OCI-LY1 (cell line): Measurements from ENCODE around the gene TIE1.

ENCODE experiments used
- H2AFZ ChIP-seq: fragments of 200-600 bp; sonication (generic), shearing (Covaris generic); 2 replicates; pipeline ENCODE4 v1.6.0; 2014; ENCODE audit warnings: antibody characterized with exemption, mild to moderate bottlenecking, low read length
- H3F3A ChIP-seq: fragments of 200-600 bp; sonication (generic), shearing (Covaris generic); 2 replicates; pipeline ENCODE4 v1.6.0; 2014; ENCODE audit warnings: mild to moderate bottlenecking, antibody characterized with exemption, low read length, moderate library complexity; ENCODE audit not compliant: insufficient read depth
- H3K27ac ChIP-seq: fragments of 200-600 bp; sonication (generic); 2 replicates; pipeline ENCODE4 v1.5.1; 2014; ENCODE audit warnings: low read length, mixed run types, mild to moderate bottlenecking, low read depth; ENCODE audit not compliant: poor library complexity, severe bottlenecking
- H3K27me3 ChIP-seq: fragments of 200-600 bp; sonication (generic); 2 replicates; pipeline ENCODE4 v1.6.0; 2014; ENCODE audit warnings: antibody characterized with exemption, mild to moderate bottlenecking, low read length, moderate library complexity; ENCODE audit not compliant: insufficient read depth
- H3K36me3 ChIP-seq: fragments of 200-600 bp; sonication (generic); 2 replicates; pipeline ENCODE4 v1.6.1; 2014; ENCODE audit warnings: mild to moderate bottlenecking, antibody characterized with exemption, low read length, moderate library complexity, mixed read lengths; ENCODE audit not compliant: insufficient read depth
- H3K4me1 ChIP-seq: fragments of 200-600 bp; sonication (generic); 2 replicates; pipeline ENCODE4 v1.5.1; 2014; ENCODE audit warnings: mild to moderate bottlenecking, low read length, moderate library complexity; ENCODE audit not compliant: insufficient read depth, severe bottlenecking
- H3K4me2 ChIP-seq: fragments of 200-600 bp; sonication (generic), shearing (Covaris generic); 2 replicates; pipeline ENCODE4 v1.6.1; 2014; ENCODE audit warnings: low read length
- H3K4me3 ChIP-seq: fragments of 200-600 bp; sonication (generic); 2 replicates; pipeline ENCODE4 v1.5.1; 2014; ENCODE audit warnings: low read length, low read depth, mild to moderate bottlenecking, mixed read lengths; ENCODE audit not compliant: poor library complexity, severe bottlenecking
- H3K79me2 ChIP-seq: fragments of 200-600 bp; shearing (Covaris generic); 2 replicates; pipeline ENCODE4 v1.6.1; 2016; ENCODE audit warnings: mixed run types, low read length, mixed read lengths; ENCODE audit not compliant: insufficient read depth
- H3K9ac ChIP-seq: fragments of 200-600 bp; sonication (generic), shearing (Covaris generic); 2 replicates; pipeline ENCODE4 v1.6.1; 2014; ENCODE audit warnings: mild to moderate bottlenecking, low read length, mixed read lengths
- H3K9me2 ChIP-seq: fragments of 200-600 bp; sonication (generic), shearing (Covaris generic); 2 replicates; pipeline ENCODE4 v1.6.1; 2014; ENCODE audit warnings: low read depth, mild to moderate bottlenecking, low read length, mixed read lengths
- H3K9me3 ChIP-seq: fragments of 200-600 bp; shearing (Covaris generic); 2 replicates; pipeline ENCODE4 v1.6.1; 2014; ENCODE audit warnings: low read length, mixed read lengths
- H4K20me1 ChIP-seq: fragments of 200-600 bp; sonication (generic), shearing (Covaris generic); 2 replicates; pipeline ENCODE4 v1.6.0; 2016; ENCODE audit warnings: mild to moderate bottlenecking, low read length; ENCODE audit not compliant: insufficient read depth
- CTCF ChIP-seq: fragments of 200-600 bp; sonication (generic), shearing (Covaris generic); IDR thresholded peaks from 2 replicates; pipeline ENCODE4 v1.5.1; 2017; ENCODE audit warnings: mild to moderate bottlenecking, antibody characterized with exemption, low read length, moderate library complexity, mixed read lengths
- EZH2 ChIP-seq: fragments of 200-600 bp; sonication (generic), shearing (Covaris generic); IDR thresholded peaks from 2 replicates; pipeline ENCODE4 v1.8.0; 2017; ENCODE audit warnings: borderline replicate concordance, mixed run types, mild to moderate bottlenecking, antibody characterized with exemption, low read length, moderate library complexity, mixed read lengths

Gene TIE1

GRCh38 chr1:43348809-43349593 is 48.2 kb downstream of the TIE1 start:
- H3K4me2 ChIP-seq = peak overlapping the region; percentile 98
- H4K20me1 ChIP-seq = no peaks in the 10 kb centered on the region
- no peaks in the 10 kb centered on the region for H3F3A ChIP-seq
- H3K9me2 ChIP-seq = no peaks in the 10 kb centered on the region
- H3K27me3 ChIP-seq = no peaks in the 10 kb centered on the region
- no peak for TF ChIP-seq CTCF
- H3K27ac ChIP-seq = peak overlapping the region; percentile 88
- H3K79me2 ChIP-seq = no peaks in the 10 kb centered on the region
- H2AFZ ChIP-seq = 0 out of 2 replicates have a peak overlapping the region, but pooled peaks have one; percentile 0
- peaks cover 20% of the 10 kb centered on the region for H3K4me1 ChIP-seq
- peak overlapping the region; percentile 76 for H3K4me3 ChIP-seq
- H3K9me3 ChIP-seq = no peaks in the 10 kb centered on the region
- H3K9ac ChIP-seq = peak overlapping the region; percentile 87
- H3K36me3 ChIP-seq = no peaks in the 10 kb centered on the region

GRCh38 chr1:43349594-43350306 is 49.0 kb downstream of the TIE1 start:
- Histone ChIP-seq H3K27me3 (no peaks in the 10 kb centered on the region), H3K79me2 (no peaks in the 10 kb centered on the region), H3K9ac (peak overlapping the region; percentile 87), H3F3A (no peaks in the 10 kb centered on the region), H3K9me2 (no peaks in the 10 kb centered on the region), H3K27ac (peak overlapping the region; percentile 88), H3K4me2 (peak overlapping the region; percentile 98), H3K9me3 (no peaks in the 10 kb centered on the region), H2AFZ (peak overlapping the region; percentile 82; the same call in 1 of the 2 replicates), H3K36me3 (no peaks in the 10 kb centered on the region), H3K4me3 (peak overlapping the region; percentile 76), H4K20me1 (no peaks in the 10 kb centered on the region), H3K4me1 (peaks cover 20% of the 10 kb centered on the region)
- no peak for TF ChIP-seq EZH2
- no peak for TF ChIP-seq CTCF

GRCh38 chr1:43350976-43351375 is 50.2 kb downstream of the TIE1 start:
- Histone ChIP-seq H3K9ac (no peak overlapping the region), H3K9me2 (no peaks in the 10 kb centered on the region)

More at GRCh38 chr1:43350976-43351375, 50.2 kb downstream of the TIE1 start:
- Histone ChIP-seq H3K9me3 (no peaks in the 10 kb centered on the region), H3K4me2 (no peak overlapping the region), H4K20me1 (no peaks in the 10 kb centered on the region), H3K79me2 (no peaks in the 10 kb centered on the region), H3K36me3 (no peaks in the 10 kb centered on the region), H3K27me3 (no peaks in the 10 kb centered on the region), H3K27ac (no peak overlapping the region), H3F3A (no peaks in the 10 kb centered on the region), H2AFZ (no peak overlapping the region), H3K4me1 (peaks cover 20% of the 10 kb centered on the region), H3K4me3 (no peak overlapping the region)
- no peak for TF ChIP-seq CTCF
- no peak for TF ChIP-seq EZH2
